ENCODE measurements around the gene SPATA7.

- TF ChIP-seq CTCF (IDR thresholded peaks at IDR 0.05) (no peak), POLR2A (IDR thresholded peaks at IDR 0.05) (no peak)
These were observed 96.3 kb downstream of the SPATA7 start for GRCh38 chr14:88481794-88482193.

All from adrenal gland (tissue), 5 donors.